ENCODE data around the gene PRPF8.

PRPF8 gene

GRCh38 chr17:1626333-1626732, 58.3 kb downstream of the PRPF8 start:
- DNase-seq (ENCODE audit: low spot score) = no peak

- DNase-seq (ENCODE audit: low spot score) = no peak
These were observed 59.1 kb downstream of the PRPF8 start for GRCh38 chr17:1625581-1625980.

GRCh38 chr17:1625053-1625452, 59.6 kb downstream of the PRPF8 start:
- DNase-seq (ENCODE audit: low spot score) = no peak

- DNase-seq (ENCODE audit: low spot score) = no peak
These were observed 60.0 kb downstream of the PRPF8 start for GRCh38 chr17:1624650-1625049.

- DNase-seq (ENCODE audit: low spot score) = no peak
These were observed 61.5 kb downstream of the PRPF8 start for GRCh38 chr17:1623057-1623630.

GRCh38 chr17:1621273-1621954, 63.3 kb downstream of the PRPF8 start:
- no peak for DNase-seq (ENCODE audit: low spot score)

- no peak for DNase-seq (ENCODE audit: low spot score)
These were observed 64.2 kb downstream of the PRPF8 start for GRCh38 chr17:1620486-1620885.

GRCh38 chr17:1617620-1618174, 67.0 kb downstream of the PRPF8 start:
- no peak for DNase-seq (ENCODE audit: low spot score)

GRCh38 chr17:1616101-1616500, 68.6 kb downstream of the PRPF8 start:
- no peak for DNase-seq (ENCODE audit: low spot score)

- DNase-seq (ENCODE audit: low spot score) = no peak
These were observed 72.3 kb downstream of the PRPF8 start for GRCh38 chr17:1612400-1612799.

GRCh38 chr17:1611715-1612114, 73.0 kb downstream of the PRPF8 start:
- DNase-seq (ENCODE audit: low spot score) = no peak

GRCh38 chr17:1608676-1609075, 76.0 kb downstream of the PRPF8 start:
- no peak for DNase-seq (ENCODE audit: low spot score)

- DNase-seq (ENCODE audit: low spot score) = no peak
These were observed 76.7 kb downstream of the PRPF8 start for GRCh38 chr17:1607971-1608320.

GRCh38 chr17:1606352-1606985, 78.2 kb downstream of the PRPF8 start:
- DNase-seq (ENCODE audit: low spot score) = no peak

GRCh38 chr17:1605681-1606351, 78.9 kb downstream of the PRPF8 start:
- DNase-seq (ENCODE audit: low spot score) = no peak

- no peak for DNase-seq (ENCODE audit: low spot score)
These were observed 79.7 kb downstream of the PRPF8 start for GRCh38 chr17:1604831-1605528.

- DNase-seq (ENCODE audit: low spot score) = no peak
These were observed 83.1 kb downstream of the PRPF8 start for GRCh38 chr17:1601571-1601970.
